LNCaP clone FGC (cell line): ENCODE results near the gene CYBA.
"Not testable (repeated sequence)": the region's sequence is repeated elsewhere in the genome, so short reads cannot be mapped to it uniquely, and the experiment has no call there.

ENCODE experiments used
- DNase-seq: peaks from one replicate; pipeline ENCODE4 v3.0.0-alpha.2; 2011; ENCODE audit warnings: low read depth
- H3K4me3 ChIP-seq: 2 replicates; pipeline ENCODE4 v1.5.1; 2011; ENCODE audit warnings: mild to moderate bottlenecking, low read depth, low read length, control low read depth
- TF ChIP-seq, protein P1 (sequence below): IDR thresholded peaks from 2 replicates; pipeline ENCODE4 v1.5.1; 2012; ENCODE audit warnings: mild to moderate bottlenecking; ENCODE audit not compliant: control insufficient read depth, insufficient read depth; ENCODE audit errors: extremely low read depth

Gene CYBA

DNA sequence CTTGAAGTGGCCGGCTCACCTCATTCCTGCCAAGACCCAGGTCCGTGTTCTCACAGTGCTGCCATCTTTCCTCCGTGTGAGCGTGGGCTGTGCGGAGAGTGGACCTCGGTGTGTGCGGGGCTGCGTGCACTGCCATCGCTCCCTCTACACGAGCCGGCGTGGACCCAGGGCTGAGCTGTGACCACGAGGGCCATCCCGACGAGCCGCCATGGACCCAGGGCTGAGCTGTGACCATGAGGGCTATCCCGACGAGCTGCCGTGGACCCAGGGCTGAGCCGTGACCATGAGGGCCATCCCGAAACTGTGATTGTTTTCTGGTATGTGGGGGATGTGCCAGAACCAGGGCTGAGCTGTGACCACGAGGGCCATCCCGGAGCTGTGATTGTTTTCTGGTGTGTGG is 21.0 kb upstream of the CYBA start:
- no peak for DNase-seq
- H3K4me3 ChIP-seq, result no peak overlapping the region
- TF ChIP-seq, protein P1, sequence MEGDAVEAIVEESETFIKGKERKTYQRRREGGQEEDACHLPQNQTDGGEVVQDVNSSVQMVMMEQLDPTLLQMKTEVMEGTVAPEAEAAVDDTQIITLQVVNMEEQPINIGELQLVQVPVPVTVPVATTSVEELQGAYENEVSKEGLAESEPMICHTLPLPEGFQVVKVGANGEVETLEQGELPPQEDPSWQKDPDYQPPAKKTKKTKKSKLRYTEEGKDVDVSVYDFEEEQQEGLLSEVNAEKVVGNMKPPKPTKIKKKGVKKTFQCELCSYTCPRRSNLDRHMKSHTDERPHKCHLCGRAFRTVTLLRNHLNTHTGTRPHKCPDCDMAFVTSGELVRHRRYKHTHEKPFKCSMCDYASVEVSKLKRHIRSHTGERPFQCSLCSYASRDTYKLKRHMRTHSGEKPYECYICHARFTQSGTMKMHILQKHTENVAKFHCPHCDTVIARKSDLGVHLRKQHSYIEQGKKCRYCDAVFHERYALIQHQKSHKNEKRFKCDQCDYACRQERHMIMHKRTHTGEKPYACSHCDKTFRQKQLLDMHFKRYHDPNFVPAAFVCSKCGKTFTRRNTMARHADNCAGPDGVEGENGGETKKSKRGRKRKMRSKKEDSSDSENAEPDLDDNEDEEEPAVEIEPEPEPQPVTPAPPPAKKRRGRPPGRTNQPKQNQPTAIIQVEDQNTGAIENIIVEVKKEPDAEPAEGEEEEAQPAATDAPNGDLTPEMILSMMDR, result no peak

DNA sequence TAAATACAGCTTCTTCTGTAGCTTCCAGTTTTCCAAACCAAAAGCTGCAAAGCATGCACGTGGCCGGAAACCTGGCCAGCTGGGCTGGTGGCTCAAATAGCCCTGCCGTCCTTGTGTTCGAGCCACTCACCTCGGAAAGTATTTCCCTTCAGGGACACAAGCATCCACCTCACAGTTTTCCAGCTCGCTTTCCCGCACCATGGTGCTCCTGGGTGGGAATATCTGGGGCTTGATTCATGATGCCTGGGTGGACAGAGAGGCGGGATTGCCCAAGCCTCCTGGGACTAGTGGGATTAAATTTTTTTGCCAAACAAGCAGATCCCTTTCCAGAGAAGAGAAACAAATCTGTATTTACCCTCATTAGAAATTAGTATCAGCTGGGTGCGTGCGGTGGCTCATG is 19.1 kb upstream of the CYBA start:
- H3K4me3 ChIP-seq, result no peak overlapping the region
- DNase-seq, result no peak
- TF ChIP-seq, protein P1, result no peak

DNA sequence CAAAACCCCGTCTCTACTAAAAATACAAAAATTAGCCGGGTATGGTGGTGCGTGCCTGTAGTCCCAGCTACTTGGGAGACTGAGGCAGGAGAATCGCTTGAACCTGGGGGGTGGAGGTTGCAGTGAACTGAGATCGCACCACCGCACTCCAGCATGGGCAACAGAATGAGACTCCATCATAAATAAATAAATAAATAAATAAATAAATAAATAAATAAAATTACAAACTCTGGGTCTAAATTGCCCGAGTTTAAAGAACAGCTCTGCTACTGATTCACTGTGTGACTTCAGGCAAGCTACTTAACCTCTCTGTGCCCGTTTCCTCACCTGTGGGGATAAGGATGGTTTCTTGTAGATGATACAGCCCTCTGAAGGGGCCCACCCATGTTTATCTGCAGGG is 18.6 kb upstream of the CYBA start:
- not testable (repeated sequence) for H3K4me3 ChIP-seq

DNA sequence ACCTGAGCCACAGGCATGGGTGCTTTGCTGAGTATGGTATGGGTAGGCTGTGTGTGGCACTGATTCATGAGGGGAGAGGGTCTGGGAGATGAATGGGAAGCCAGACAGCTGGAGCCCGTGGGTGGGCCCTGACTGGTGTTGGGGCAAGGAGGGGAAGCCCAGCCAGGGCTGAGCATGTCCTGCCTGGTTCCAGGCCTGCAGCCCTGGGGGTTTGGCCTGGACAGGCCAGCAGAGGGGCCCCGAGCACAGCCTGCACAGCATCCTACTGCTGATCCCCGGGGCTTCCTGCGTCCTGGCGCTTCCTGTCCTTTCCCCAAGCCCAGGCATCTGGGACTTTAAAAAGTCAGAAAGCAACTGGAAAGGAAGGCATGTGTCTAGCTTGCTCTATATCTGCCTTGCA is 16.6 kb upstream of the CYBA start:
- TF ChIP-seq, protein P1, result no peak
- no peak overlapping the region for H3K4me3 ChIP-seq
- no peak for DNase-seq

More for the DNA sequence above, 18.6 kb upstream of the CYBA start:
- DNase-seq, result not testable (repeated sequence)

DNA sequence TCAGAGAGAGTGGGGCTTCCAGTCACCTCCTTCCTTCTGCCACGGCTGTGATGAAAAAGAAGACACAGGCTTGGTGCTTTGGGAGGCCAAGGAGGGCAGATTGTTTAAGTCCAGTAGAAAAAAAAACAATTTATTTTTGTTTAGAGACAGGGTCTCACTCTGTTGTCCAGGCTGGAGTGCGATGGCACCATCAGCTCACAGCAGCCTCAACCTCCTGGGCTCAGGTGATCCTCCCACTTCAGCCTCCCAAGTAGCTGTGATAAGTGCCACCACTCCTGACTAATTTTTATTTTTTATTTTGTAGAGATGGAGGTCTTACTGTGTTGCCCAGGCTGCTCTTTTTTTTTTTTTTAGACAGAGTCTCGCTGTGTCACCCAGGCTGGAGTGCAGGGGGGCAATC is 14.7 kb upstream of the CYBA start:
- TF ChIP-seq, protein P1, result no peak
- no peak overlapping the region for H3K4me3 ChIP-seq
- DNase-seq, result no peak

DNA sequence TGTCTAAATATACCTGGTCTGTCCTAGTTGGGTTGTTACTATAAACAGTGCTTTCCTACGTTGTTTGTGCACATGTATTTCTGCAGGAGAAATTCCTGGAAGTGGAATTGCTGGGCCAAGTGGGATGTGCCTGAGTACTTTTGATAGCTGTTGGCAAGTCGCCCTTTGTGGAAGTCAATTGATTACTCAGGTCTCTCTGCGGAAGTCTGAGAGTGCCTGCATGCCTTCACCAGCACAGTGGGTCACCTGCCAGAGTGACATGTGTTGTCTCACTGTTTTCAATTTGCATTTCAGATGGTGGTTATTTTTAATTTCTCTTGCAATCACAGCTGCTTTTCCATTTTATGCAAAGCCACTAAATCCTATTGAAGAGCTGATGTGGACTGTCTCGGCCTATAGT is 14.3 kb upstream of the CYBA start:
- DNase-seq, result no peak
- no peak overlapping the region for H3K4me3 ChIP-seq
- TF ChIP-seq, protein P1, result no peak

DNA sequence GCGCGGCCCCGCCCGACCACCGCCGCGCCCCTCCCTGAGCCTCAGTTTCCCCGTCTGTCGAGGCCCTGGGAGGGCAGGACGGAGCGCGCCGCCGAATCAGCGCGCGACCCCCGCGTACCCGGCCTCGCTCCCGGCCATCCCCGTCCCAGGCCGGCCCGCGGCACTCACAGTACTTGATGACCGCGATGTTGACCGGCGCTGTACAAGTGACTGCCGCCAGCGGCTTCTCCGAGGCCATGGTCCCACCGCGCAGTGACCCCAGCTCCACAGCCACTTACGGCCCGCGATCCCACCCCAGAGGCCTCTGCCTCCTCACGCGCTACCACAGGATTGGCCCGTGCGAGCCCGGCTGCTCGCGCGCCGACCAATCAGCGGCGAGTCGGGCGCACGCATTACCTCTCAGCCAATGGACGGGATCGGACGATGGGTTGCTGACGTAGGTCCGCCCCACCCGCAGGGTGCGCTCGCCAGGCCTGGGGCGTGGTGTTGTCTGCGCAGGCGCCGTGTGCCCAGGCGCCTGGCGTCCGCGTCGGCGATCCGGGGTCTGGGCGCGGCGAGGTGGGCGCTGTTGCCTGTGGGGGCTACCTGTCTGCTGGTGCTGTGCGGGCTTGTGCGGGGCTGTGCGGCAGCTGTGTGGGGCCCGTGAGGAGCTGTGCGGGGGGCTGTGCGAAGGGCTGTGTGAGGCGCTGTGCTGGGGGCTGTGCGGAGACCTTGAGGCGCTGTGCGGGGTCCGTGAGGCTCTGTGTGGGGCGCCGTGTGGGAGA is 12.2 kb upstream of the CYBA start, which contains the start of gene MVD:
TSS of gene MVD (minus strand) at position 249 of the 764 bp plus-strand sequence. CDS start at position 238, 11 bp downstream.
- DNase-seq, result peak; percentile 85
- peak within 1 kb of the TSS; percentile 83 for H3K4me3 ChIP-seq
- TF ChIP-seq, protein P1, result no peak
